A549 (cell line): Measurements from ENCODE around the gene ZNF845.

Source experiments
- EP300 ChIP-seq, 2 experiments: fragments of >200 bp; sonication (Bioruptor Twin); formaldehyde crosslinking; IDR thresholded peaks; 2 replicates in 1 of 2; 3 replicates in 1 of 2; pipeline ENCODE4 v1.6.1; 2016 to 2017
- HDAC2 ChIP-seq: fragments of 200-600 bp; sonication (generic); IDR thresholded peaks from 2 replicates; pipeline ENCODE4 v1.6.1; 2016
- POLR2A ChIP-seq: IDR thresholded peaks from 2 replicates; pipeline ENCODE4 v1.6.1; 2012; ENCODE audit warnings: mild to moderate bottlenecking, low read length
- RCOR1 ChIP-seq: fragments of 150-350 bp; IDR thresholded peaks from 2 replicates; pipeline ENCODE4 v1.6.1; 2014; ENCODE audit warnings: antibody characterized with exemption, low read length, low read depth
- TF ChIP-seq, protein P1 (sequence below): fragments of >200 bp; sonication (Bioruptor Twin); formaldehyde crosslinking; IDR thresholded peaks from 3 replicates; pipeline ENCODE4 v1.5.1; 2016
- TF ChIP-seq, protein P2 (sequence below): fragments of 450-650 bp; IDR thresholded peaks from 2 replicates; pipeline ENCODE4 v1.6.1; 2014; ENCODE audit warnings: antibody characterized with exemption
- TF ChIP-seq, protein P3 (sequence below): fragments of 250-450 bp; sonication (Bioruptor Pico); IDR thresholded peaks from 2 replicates; pipeline ENCODE4 v1.5.0; 2020; ENCODE audit warnings: low read depth, mild to moderate bottlenecking, moderate library complexity

DNA sequence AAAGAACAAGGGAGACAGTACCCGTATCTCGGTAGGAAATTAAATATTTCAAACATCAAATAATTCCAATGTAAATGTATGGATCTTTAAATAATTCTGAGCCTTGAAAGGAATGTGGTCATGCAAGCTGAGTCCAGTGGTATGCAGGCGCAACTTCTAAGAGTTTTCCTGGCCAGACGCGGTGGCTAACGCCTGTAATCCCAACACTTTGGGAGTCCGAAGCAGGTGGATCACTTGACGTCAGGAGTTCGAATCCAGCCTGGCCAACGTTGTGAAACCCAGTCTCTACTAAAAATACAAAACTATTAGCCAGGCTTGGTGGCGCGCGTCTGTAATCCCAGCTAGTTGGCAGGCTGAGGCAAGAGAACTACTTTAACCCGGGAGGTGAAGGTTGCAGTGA lies 1.1 kb upstream of the ZNF845 start:
- TF ChIP-seq HDAC2: no peak
- TF ChIP-seq POLR2A: no peak
- TF ChIP-seq EP300 (IDR thresholded peaks at IDR 0.05): no peak
- TF ChIP-seq, protein P1, sequence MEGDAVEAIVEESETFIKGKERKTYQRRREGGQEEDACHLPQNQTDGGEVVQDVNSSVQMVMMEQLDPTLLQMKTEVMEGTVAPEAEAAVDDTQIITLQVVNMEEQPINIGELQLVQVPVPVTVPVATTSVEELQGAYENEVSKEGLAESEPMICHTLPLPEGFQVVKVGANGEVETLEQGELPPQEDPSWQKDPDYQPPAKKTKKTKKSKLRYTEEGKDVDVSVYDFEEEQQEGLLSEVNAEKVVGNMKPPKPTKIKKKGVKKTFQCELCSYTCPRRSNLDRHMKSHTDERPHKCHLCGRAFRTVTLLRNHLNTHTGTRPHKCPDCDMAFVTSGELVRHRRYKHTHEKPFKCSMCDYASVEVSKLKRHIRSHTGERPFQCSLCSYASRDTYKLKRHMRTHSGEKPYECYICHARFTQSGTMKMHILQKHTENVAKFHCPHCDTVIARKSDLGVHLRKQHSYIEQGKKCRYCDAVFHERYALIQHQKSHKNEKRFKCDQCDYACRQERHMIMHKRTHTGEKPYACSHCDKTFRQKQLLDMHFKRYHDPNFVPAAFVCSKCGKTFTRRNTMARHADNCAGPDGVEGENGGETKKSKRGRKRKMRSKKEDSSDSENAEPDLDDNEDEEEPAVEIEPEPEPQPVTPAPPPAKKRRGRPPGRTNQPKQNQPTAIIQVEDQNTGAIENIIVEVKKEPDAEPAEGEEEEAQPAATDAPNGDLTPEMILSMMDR: no peak
- TF ChIP-seq, protein P2, sequence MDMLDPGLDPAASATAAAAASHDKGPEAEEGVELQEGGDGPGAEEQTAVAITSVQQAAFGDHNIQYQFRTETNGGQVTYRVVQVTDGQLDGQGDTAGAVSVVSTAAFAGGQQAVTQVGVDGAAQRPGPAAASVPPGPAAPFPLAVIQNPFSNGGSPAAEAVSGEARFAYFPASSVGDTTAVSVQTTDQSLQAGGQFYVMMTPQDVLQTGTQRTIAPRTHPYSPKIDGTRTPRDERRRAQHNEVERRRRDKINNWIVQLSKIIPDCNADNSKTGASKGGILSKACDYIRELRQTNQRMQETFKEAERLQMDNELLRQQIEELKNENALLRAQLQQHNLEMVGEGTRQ: no peak
- TF ChIP-seq, protein P3, sequence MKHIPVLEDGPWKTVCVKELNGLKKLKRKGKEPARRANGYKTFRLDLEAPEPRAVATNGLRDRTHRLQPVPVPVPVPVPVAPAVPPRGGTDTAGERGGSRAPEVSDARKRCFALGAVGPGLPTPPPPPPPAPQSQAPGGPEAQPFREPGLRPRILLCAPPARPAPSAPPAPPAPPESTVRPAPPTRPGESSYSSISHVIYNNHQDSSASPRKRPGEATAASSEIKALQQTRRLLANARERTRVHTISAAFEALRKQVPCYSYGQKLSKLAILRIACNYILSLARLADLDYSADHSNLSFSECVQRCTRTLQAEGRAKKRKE (CRISPR knock-in tag): no peak
- no peak for TF ChIP-seq RCOR1
